Anterior cingulate cortex (tissue), 58 donors: Measurements from ENCODE around the gene UCK2.

Experiments
- DNase-seq, 58 donors: peaks; one replicate each; lab custom pipeline; 2025; lab: John Stamatoyannopoulos, UW

The UCK2 gene

DNA sequence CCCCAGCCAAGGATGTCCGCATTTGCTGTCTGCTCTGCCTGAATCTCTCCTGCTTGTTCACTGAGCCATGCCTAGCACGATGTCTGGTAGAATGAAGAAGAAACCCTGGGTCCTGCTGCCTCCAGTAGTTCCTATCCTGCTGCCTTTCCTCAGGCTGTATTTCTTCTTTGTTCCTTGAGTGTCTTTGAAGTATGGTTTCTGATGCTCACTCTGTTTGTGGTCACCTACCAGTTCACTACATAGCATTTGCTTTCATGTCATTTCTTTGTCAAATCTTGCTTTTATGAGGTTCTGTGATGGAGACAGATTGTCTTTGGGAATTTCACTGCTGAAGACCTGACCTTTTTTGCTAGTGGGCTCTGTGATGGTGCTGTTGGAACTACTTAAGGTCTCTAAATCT is 5.9 kb downstream of the UCK2 start:
- no peak for DNase-seq

DNA sequence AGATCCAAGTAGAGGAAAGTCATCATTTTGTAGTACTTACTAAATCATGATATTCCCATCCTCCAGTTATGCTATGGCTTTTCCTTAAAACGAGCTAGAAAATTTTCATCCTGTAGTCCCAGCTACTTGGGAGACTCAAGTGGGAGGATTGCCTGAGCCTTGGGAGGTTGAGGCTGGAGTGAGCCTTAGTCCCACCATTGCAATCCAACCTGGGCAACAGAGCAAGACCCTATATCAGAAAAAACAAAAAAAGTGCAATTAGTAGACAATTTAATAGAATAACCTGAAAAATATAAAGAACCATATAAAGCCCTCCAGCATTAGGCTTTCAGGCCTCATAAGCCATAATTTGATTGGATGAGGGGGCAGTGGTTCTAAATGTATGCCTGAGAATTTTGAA is 6.8 kb downstream of the UCK2 start:
- no peak for DNase-seq

DNA sequence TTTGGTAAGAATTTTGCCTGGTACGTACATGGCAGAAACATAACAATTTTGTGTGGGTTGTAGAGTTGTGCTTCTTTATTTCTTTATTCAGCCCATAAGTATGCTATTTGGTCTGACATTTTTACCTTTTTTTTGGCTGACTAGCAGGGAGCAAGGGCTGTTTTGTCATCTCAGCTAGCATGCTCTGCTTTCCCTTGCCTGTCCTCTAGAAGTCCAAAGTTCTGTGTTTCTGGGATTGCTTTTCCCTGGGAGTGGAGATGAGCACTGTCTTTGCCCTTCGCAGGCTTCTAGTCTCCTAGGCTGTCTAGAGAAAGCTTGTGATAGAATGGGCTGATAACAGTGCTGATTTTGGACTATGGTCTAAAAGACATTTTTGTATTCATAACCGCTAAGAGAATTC is 7.5 kb downstream of the UCK2 start:
- DNase-seq: no peak

DNA sequence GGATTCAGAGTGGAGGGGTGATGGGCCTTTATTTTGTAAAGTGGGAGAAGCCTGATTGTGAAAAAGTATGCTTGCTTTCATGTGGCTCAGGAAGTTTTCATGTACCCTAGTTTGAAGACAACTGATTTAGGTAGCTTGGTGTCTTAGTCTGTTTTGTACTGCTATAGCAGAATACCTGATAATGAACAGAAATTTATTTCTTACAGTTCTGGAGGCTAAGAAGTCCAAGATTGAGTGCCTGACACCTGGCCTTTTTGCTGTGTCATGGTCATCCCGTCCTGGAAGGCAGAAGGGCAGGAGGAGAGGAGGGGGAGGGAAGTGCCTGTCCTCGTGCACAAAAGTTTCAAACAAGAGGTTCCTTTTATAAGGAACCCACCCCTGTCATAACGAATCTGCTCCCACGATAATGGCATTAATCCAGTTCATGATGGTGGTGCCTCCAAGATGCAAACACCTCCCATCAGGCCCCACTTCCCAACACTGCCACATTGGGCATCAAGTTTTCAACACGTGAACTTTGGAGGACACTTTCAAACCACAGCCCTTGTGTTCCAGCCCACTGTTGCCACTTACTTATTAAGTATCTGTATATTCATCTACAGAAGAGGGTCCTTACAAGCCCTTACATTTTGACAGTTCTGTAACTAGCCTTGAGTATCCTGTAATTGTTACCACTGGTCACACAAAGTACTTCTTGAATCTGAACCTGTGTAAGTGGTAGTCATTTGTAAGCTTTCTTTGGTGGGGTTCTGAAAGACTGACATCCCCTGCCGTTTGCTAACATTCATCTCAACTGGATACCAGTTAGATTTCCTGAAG is 9.5 kb downstream of the UCK2 start:
- DNase-seq: no peak

DNA sequence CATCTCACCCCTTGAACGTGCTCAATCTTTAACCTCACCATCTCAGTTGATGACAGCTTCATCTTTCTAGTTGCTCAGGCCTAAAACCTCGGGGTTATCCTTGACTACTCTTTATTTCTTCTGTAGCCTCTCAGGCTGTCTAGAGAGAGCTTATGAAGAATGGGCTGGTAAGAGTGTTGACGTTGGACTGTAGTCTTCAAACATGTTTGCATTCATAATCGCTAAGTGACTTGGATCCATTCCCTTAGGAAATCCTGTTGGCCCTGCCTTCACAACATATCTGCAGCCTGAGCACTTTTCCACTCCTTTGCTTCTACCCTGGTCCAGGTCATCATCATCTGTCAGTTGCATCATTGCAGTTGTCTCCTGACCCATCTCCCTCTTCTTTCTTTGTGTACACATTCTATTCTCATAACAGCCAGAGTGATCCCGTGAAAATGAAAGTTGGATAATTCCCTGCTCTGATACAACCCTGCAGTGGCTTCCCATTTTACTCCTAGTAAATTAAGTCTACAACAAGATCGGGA is 10.5 kb downstream of the UCK2 start:
- no peak for DNase-seq

DNA sequence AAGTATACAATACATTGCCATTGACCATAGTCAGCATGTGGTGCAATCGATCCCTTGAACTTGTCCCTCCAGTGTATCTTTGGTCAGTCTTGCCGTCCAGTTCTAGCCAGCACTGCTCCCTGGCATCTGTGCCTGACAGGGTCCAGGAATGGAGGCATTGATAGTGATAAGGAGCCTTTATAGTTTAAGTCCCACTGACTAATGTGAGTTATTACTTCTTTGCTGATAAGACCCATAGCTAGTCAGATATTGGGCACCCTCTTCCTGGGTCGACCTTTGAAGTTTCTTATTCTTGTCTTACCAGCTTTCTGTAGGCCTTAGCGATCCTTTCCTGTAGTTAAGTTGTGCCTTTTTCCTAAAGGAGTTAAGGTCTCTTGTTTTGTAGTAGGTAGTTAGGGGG is 13.0 kb downstream of the UCK2 start:
- DNase-seq: no peak

DNA sequence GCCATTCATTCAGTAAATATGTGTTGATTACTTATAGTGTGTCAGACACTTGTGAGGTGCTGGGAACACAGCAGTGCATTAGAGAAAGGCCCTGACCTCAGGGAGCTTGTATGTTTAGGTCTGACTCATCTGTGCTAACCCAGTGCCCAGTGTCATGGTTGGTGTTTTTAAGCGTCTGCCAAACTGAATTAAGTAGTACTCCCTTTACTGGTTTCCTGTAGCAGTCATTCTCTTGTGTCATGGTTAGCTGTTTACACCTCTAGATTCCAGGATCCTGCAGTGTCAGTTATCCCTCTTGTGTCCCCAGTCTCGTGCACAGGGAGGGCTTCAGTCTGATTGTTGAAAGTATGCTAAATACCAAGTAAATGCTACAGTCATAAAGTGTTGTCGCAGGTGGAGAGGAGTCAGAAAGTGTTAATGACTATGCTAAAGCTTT is 14.2 kb downstream of the UCK2 start:
- DNase-seq: no peak

DNA sequence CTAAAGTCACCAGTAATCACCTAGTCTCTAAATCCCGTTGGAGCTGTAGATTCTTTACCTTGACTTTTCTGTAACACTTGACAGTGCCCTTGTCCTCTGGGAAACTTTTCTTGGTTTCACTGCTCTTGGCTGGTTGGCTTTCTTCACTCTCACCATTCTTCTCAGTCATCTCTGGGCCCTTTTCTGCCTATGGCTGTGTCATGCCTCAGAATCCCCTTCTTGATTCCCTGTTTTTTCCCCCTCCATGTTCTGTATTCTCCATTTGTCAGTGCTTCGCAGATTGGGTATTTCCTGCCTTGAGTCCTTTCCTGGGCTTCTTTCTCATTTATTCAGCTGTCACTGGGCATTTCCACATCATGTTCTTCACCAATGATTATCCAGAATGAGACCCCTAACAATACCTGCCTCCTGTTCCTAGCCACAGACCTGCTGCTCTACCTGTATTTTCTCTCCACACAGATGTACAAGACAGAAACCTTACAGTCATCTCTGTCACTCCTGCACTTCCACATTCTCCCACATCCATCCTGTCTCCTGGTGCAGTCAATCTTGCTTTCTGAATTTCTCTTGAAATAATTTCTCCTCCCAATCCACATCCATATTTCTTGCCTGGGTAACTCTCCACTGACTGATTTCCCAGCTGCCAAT is 14.7 kb downstream of the UCK2 start:
- no peak for DNase-seq

DNA sequence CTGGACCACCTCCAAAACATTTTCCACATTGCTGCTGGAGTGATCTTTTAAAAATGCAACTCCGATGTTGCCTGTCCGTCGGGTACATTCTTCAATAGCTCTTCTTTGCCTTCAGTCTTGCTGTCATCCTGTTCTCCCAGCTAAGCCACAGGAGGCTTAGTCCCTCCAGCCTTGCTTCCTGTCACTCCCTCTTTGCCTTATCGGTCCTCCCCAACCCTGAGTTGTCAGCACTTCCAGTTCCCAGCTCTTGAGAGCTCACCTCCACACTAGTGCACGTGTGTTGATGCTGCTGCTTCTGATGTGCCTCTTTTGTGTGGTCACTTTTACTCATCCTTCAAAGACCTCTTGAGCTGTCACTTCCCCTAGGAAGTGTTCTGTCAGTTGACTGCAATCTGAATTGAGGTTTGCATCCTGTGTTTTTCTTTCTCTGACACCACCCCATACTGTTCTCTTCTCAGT is 15.3 kb downstream of the UCK2 start:
- DNase-seq: no peak

DNA sequence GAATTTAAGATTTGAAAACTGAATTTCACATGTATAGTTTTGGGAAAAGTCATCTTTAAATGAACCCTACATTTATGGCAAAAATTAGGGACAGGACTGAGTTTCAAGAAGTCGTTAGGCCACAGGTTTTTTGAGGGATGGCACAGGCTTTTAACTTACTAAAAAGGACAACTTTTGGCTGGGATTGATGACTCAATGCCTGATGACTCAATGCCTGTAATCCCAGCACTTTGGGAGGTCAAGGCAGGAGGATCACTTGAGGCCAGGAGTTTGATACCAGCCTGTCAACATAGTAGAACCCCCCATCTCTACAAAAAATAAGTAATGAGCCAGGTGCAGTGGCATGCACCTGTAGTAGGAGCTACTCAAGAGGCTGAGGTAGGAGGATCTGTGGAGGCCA is 15.9 kb downstream of the UCK2 start:
- DNase-seq: no peak

DNA sequence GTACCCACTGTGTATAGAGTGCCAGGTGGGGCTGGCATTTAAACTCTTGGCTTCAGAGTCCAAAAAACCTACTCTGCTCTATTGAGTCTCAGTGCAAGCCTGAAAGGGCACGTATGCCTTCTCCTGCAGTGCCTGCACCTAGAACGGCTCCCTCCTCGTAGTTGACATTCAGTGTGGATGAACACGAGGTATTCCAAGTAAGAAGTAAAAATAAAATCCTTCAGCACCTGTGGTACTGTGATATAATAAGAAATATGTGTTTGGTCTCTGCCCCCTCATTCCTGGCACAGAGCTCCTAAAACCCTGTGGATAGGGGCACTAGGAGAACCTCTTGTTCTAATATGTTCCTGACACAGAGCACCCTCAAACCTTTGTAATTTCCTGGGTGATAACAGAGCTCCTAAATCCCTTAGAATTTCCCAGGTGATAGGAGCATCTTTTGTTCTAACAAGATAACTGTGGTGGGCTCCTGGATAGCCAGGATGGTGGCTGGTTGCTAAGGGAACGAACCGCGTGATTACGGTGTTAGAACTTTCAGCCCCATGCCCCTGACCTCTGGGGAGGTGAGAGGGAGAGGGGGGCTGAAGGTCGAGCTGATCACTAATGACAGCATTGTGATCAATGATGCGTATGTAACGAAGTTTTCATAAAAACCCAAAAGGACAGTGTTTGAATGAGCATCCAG is 16.8 kb downstream of the UCK2 start:
- no peak for DNase-seq

DNA sequence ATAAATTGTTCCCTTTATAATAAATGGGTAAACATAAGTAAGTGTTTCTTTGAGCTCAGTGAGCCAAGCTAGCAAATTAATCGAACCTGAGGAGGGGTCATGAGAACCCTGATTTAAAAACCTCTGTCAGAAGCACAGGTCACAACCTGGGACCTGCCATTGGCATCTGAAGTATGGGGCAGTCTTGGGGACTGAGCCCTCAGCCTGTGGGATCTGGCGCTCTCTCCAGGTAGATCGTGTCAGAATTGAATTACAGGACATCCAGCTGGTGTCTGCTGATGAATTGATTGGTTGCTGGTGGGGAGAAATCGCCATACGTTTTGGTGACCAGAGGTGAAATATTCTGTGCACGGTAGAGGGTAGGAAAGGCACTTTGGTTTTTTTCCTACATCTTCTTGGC is 17.5 kb downstream of the UCK2 start:
- DNase-seq: no peak

DNA sequence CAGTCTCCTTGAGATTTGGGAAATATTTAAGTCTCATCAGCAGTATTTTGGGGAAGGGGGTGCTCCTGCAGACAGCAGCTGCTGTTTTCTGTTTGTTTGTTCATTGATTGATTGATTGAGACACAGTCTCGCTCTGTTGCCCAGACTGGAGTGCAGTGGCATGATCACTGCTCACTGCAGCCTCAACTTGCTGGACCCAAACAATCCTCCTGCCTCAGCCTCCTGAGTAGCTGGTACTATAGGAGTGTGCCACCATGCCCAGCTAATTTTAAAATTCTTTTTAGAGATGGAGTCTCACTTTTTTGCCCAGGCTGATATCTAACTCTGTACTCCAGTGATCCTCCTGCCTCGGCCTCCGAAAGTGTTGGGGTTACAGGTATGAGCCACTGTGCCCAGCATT is 18.2 kb downstream of the UCK2 start:
- DNase-seq: no peak

DNA sequence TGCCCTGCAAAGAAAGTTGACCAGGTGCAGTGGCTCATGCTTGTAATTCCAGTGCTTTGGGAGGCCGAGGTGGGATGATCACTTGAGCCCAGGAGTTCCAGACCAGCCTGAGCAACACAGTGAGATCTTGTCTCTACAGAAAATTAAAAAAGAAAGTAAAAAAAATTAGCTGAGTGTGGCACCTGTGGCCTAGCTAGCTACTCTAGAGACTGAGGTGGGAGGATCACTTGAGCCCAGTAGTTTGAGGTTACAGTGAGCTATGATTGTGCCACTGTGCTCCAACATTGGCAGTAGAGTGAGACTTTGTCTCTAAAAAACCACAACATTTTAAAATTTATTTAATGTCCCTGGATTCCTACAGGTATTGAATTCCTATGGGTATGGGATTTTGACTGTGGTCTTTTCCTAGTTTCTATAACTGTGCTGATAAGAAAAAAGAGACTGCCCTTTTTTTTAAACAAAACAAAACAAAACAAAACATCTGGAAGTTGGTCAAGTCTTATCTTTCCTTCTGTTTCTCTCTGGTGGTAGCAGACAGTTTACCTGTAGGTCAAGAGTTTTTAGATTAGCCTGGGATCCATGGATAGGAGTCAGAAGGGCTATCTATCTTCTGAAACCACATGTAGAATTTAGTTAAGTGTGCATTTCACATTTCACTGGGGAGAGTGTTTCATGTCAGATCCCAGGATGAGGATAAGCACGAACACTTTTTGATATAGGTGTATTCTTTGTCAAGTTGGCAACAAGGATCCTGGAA is 18.8 kb downstream of the UCK2 start:
- no peak for DNase-seq

DNA sequence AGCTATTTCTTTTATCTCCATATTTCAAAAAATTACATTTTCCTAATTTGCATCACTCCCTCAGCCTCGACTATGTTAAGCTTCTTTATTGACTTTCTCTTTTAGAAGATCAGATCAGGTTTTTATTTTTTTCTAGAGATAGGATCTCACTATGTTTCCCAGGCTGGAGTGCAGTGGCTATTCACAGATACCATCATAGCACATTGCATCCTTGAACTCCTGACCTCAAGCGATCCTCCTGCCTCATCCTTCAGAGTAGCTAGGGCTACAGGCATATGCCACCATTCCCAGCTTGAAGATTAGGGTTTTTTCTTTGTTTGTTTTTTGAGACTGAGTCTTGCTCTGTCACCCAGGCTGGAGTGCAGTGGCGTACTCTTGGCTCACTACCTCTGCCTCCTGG is 20.1 kb downstream of the UCK2 start:
- DNase-seq: no peak

DNA sequence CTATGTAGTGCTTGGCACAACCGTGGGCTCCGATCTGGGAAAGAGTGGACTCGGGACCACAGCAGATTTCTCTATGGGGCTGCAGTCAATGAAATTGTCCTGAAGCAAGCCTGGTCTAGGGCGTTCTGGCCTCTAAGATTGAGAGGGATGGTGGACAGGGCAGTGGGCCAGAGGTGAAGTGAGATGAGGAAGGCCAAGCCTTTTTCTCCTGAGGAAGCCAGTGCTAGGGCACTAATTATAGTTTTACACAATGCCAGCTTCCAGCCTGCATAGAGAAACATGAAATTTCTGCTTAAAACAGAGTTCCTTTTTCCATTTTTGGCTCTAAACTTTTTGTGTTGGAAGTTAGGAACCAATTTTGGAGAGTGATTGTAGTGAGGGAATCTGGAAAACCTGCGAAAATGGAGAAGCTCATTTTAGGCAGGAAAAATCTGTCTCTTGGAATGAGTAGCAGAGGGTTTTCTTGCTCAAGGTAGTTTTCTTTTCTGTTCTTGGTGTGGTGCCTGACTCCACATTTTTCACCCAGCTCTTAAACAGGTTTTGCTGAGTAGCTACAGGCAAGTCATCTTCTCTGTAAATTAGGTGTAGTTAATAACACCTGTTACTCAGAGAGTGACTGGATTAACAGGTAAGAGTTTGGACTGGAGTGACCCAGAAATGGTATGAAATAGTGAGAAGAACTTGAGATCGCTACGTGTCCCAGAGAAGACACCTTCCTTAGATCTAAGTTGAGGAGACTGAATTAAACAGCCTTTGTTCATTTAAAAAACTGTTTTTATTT is 22.1 kb downstream of the UCK2 start:
- peak in 1 of 58 donors; percentile 21 for DNase-seq

DNA sequence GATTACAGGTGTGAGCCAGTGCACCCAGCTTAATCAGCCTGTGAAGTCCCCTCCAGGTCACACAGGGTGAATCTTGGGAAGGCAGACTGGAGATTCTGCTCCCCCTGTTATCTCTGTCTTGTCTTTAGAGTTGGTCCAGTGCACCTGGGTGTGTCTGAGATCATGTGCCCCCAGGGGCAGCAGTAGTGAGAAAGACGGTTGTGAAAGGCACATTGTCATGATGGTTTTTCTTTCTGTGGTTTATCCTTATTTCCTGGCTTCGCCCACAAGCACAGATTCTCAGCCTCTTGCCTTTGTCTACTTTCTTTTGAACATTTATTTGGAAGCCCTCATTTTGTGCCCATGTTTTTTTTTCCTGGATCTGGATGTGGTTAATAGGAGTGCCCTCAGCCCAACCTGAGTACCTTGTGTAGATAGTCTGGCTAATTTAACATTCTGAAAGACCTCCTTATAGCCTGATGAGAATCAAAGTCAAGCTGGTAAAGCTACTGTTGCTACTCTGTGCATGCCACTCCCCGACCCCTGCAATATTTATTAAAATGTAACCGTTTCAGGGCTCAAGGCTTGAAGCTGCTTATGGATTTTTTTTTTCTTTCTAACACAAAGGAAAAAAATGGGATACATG is 23.7 kb downstream of the UCK2 start:
- no peak for DNase-seq

DNA sequence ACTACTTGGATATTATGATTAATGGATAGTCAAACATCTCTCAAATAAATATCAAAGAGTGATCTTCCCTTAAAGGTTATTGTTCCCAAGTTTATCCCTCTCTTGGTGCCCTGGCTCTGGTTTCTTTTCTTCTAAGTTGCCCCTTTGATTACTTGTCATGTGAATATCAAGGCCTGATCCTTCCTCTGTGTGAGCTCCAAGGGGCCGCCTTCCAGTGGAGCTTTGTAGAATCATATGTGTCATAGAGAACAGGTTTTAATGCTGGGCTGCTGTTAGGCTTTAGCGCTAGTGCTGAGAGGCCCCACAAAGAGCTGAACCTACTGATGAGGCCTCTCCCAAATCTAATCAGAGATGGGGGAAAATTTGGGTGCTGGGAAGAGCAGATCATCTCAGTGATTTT is 25.5 kb downstream of the UCK2 start:
- DNase-seq: no peak

DNA sequence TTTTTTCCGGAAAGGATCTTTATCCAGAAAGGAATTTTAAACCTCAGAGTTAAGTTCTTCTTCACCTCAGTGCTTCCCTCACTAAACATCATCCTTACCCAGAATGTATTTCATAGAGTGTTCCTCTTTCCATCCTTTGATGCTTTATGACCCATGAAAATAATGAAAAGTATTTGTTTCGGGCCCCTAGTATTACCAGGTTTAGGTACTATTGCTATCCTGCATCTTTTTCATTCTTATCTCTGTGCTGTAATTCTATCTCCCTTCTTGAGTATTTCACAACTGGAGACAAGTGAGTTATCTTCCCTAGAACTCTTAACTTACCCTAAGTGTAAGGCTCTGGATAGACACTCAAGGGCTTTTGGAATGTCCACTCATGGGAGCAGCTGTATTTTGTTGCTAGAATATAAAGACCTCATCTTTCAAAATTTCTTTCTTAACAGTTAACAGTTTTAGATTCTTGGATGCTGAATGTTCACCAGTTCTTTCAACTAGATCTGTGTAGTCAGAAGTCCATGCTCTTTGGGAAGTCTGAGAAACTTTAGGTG is 26.2 kb downstream of the UCK2 start:
- DNase-seq: no peak
